ENCODE measurements around the gene BCL7A.

BCL7A gene

GRCh38 chr12:122079033-122079531 lies 57.4 kb downstream of the BCL7A start:
- peak; percentile 47 for DNase-seq (ENCODE audit: low read depth)

DNA sequence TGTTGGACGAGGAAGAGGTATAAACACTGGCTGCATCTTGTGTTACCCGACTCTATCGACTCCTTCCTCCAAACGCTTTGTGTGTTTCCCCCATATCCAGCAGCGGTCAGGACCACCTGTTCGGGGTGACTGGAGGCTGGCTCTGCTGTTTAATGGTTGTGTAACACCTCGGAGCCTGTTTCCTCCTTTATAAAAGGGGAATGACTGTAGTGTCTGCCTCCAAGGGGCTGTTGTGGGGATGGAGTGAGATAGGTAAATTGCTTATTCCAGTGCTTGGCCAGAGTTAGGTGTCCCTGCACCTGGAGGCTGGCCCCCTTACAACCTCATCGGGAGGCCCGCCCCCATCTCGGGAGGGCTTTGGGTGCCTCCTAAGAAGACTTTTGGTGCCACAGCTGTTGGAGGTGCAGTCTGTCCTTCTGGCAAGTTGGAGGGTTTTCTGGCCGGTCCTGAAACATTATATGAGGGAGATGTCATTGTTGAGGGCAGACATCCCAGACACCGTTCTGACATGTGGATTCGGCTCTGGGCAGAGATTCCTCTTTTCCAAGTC lies 57.9 kb downstream of the BCL7A start:
- peak; percentile 33 for DNase-seq (ENCODE audit: low read depth)

DNA sequence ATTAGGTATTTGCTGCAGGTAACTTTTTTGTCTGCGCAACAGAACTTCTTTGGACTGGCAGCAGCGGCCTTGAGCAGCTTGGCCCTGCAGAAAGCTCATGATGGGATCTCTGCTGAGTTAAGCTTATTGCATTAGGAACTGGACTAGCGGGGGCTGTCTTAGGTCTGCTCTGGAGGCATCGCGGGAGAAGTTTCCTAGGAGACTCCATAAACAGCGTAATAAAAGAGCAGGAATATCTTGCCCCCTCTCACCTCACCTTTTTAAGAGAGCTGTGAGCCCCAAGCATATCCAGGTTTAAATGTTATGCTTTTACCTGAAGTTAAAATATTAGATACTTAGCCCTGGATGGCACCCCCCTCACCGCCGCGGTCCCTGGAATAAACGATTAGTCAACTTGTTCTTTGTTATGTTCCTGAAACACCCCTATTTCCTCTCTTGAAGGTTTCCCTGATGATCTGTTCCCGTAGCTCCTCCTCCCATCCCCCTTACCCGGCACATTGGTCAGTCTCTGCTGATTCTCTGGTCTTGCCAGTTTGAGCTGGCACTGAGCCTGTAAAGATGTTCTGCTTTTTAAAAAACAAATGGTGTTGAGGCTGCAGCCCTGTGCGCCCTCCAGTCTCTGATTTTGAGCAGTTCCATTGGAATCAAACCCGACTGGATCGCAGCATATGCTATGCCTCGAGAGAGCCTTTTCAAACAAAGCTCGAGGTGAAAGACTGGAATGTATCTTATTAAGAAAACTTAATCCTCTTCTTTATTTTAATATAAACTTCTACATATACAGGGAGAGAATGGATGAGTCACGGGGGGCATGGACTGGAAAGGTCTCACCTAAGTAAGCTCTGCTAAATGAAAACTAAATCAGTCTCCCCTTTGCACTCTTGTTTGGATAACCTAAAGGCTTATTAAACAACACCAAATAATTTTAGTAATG lies 58.7 kb downstream of the BCL7A start:
- peak; percentile 91 for DNase-seq (ENCODE audit: low read depth)

DNA sequence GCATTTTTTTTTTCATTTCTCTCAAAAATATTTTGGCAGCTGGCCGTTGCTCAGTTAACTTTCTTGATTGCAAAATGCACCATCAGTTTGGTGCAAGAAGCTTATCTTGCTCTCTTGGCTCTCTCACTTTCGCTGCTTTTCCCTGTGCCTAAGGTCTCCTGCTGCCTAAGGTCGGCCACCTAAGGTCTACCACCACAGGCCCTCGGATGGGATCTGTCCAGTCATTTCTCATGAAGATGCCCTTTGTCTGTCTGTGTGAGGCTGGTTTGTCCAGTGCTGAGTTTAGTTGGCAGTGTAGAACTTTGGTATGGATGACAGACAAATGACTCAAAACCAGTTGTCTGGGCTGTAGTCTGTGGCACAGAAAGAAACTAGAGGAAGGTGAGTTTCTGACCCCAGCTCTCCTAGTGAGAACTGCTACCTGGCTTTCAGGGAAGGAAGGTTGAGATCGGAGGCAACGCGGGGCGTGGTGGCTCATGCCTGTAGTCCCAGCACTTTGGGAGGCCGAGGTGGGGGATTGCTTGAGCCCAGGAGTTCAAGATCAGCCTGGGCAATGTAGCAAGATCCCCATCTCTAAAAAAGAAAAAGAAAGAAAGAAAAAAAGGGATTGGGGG lies 59.5 kb downstream of the BCL7A start:
- DNase-seq (ENCODE audit: low read depth) = peak; percentile 73

DNA sequence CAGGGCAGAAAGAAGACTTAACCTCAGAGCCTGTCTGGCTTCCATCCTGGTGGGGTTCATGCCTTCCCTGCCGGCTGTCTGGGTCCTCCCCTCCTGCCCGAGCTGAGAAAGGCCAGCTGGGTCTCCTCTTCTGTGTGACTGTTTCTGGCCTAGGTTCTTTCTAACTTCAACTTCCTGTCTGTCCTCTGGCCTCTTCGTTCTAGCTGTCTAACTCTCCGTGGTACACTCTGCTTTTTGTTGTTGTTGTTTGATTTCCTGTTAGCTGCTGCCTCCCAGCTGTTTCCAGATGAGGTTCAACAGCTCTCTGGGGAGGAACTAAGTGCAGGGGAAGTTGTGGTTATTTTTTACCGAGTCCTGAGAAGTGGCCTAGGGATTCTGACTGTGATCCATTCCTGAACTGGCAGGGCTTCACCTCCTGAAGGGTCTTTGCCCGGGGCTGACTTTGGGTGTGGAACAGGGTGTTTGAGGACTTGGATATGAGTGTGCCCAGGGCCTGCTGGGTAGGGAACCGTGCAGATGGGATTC lies 60.1 kb downstream of the BCL7A start:
- DNase-seq (ENCODE audit: low read depth) = peak; percentile 49

- no peak for DNase-seq (ENCODE audit: low read depth)
Observed at GRCh38 chr12:122082621-122083356, 61.1 kb downstream of the BCL7A start.

- DNase-seq (ENCODE audit: low read depth) = no peak
Observed at GRCh38 chr12:122084857-122085405, 63.2 kb downstream of the BCL7A start.

GRCh38 chr12:122085591-122085990 lies 63.9 kb downstream of the BCL7A start:
- no peak for DNase-seq (ENCODE audit: low read depth)

GRCh38 chr12:122086116-122086515 lies 64.4 kb downstream of the BCL7A start:
- DNase-seq (ENCODE audit: low read depth) = no peak

- no peak for DNase-seq (ENCODE audit: low read depth)
Observed at GRCh38 chr12:122086641-122087285, 65.1 kb downstream of the BCL7A start.

GRCh38 chr12:122087431-122088178 lies 65.9 kb downstream of the BCL7A start:
- no peak for DNase-seq (ENCODE audit: low read depth)

DNA sequence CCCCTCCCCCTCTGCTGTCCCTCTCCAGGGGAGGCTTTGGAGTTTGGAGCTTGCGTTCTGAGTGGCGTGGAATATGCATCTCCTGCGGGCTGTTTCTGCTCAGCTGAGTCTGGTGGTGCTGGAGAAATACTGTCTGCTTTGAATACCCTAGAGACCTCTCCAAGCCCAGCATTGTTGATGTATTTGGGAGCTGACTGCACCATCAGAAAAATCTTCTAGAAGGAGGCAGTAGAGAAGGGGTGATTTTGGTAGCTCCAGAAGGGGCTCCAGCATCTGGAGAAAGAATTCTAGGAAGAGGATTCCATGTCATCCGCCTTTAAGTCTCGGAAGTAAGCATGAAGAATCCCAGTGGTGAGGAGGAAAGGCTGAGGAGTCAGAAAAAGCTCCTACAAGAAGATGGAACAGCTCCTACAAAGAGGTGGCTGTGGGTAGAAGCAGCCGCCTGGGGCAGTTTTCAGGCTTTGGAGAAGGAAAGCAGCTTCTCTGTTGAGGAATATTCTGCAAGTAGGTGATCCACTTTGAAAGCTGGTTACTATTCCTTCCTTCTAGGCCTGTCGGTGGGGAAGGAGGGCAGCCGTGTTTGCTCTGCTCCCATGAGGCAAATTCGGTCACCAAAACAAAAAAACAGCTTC lies 66.6 kb downstream of the BCL7A start:
- DNase-seq (ENCODE audit: low read depth) = no peak

- DNase-seq (ENCODE audit: low read depth) = no peak
Observed at GRCh38 chr12:122089077-122089476, 67.4 kb downstream of the BCL7A start.

- no peak for DNase-seq (ENCODE audit: low read depth)
Observed at GRCh38 chr12:122090759-122091515, 69.3 kb downstream of the BCL7A start.

DNA sequence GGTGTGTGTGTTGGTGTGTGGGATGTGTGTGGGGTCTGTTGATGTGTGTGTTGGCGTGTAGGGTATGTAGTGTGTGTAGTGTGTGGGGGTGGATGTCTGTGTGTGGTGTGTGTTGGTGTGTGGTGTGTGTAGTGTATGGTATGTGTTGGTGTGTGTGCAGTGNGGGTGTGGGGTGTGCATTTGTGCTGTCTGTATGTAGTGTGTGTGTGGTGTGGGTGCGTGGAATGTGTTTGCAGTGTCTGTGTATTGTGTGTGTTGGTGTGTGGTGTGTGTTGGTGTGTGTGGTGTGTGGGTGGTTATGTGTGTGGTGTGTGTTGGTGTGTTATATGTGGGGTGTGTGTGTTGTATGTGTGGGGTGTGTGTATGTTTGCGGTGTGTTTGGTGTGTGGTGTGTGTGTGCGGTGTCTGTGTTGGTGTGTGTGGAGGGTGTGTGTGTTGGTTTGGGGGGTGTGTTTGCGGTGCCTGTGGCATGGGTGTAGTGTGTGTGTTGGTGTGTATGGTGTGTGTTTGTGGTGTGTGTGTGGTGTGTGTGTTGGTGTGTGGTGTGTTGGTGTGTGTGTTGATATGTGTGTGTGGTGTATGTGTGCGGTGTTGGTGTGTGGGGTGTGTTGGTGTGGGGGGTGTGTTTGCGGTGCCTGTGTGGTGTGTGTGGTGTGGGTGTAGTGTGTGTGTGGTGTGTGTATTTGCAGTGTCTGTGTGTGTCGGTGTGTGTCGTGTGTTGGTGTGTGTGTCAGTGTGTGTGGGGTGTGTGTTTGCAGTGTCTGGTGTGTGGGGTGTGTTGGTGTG lies 71.6 kb downstream of the BCL7A start:
- no peak for DNase-seq (ENCODE audit: low read depth)

GRCh38 chr12:122094137-122094734 lies 72.6 kb downstream of the BCL7A start:
- DNase-seq (ENCODE audit: low read depth) = no peak

DNA sequence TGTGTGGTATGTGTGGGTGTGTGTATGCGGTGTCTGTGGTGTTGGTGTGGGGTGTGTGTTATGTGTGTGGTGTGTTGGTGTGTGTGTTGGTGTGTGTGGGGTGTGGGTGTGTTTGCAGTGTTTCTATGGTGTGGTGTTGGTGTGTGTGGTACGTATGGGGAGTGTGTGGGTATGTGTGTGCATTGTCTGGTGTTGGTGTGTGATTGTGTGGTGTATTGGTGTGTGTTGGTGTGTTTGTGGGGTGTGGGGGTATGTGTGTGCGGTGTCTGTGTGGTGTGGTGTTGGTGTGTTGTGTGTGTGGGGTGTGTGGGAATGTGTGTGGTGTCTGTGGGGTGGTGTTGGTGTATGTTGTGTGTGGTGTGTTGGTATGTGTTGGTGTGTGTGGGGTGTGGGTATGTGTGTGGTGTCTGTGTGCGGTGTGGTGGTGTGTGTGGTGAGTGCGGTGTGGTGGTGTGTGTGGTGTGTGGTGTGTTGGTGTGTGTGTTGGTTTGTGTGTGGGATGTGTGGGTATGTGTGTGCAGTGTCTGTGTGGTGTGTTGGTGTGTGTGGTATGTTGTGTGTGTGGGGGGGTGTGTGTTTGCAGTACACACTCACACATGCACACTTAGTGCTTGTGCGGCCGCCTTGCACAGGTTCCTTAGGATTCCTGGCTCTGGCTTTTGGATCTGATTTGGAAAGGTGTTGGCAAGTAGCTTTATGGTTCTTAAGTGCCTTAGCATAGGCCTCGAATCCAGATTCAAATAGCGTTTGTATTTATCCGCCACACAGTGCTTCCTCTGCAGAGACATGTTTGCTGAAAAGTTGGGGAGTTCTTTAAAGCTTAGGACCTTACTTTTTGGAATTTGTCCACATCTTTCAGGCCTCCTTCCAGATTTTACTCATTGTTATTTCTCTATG lies 73.3 kb downstream of the BCL7A start:
- peak; percentile 52 for DNase-seq (ENCODE audit: low read depth)

Measured in ELR (cell line).